ENCODE results near the gene CHST1.

CHST1 gene

GRCh38 chr11:45672593-45672992, 7.2 kb upstream of the CHST1 start:
- Histone ChIP-seq H3K9ac (ENCODE audit: low read length) (no peak overlapping the region), H3K36me3 (ENCODE audit: insufficient read depth, low read length) (no peaks in the 10 kb centered on the region), H3K4me1 (ENCODE audit: insufficient read depth, low read length) (no peaks in the 10 kb centered on the region), H3K27ac (ENCODE audit: low read depth, low read length) (no peak overlapping the region), H3K9me3 (ENCODE audit: low read length) (no peaks in the 10 kb centered on the region), H3K4me3 (ENCODE audit: low read depth in 1 of 2, low read length in 2 of 2) (no peak overlapping the region), H3K27me3 (ENCODE audit: control insufficient read depth in 1 of 2, insufficient read depth in 2 of 2, low read length in 2 of 2) (no peaks in the 10 kb centered on the region)

DNA sequence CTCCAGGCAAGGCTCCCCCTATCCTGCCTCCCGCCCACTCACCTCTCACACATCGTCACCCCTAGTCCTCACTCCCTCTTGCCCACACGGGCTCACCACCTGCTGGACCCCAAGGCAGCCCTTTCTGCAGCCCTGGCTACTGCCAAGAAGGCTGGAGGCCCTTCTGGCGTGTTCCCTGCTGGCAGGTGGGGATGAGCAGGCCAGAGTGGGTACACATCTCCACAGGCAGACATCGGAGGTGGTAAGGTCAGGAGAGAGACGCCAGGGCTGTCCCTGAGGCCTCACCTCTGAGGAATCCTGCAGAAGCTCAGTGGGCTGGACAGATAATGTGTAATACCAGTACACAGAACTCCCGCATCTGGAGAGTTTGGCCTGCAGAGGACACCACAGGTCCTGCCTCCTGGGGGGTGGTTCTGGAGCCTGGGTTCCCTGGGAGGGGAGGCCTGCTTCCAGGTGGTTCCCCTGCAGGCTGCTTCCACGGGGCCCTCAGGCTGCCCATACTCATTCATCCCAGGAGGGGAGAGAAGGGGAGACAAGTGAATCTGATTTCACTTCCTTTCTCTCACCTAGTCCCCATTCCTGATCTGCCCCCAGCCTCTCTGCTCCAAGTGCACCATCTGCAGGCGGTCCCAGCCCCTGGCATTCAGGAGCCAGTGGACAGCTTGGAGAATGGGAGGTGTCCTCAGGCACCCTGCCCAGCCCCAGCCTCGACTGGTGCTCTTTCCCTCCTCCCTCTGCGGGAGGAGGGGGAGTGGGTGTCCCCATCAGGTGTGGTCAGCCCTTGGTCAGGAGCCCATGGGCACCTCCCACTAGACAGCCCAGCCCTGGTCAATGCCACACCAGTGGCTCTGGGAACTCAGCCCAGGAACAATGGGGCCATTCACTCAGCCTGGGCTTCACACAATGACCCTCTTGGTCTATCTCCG, 6.1 kb upstream of the CHST1 start:
- Histone ChIP-seq H3K27ac (ENCODE audit: low read depth, low read length) (no peak overlapping the region), H3K27me3 (ENCODE audit: control insufficient read depth in 1 of 2, insufficient read depth in 2 of 2, low read length in 2 of 2) (no peaks in the 10 kb centered on the region), H3K36me3 (ENCODE audit: insufficient read depth, low read length) (no peaks in the 10 kb centered on the region), H3K4me1 (ENCODE audit: insufficient read depth, low read length) (no peaks in the 10 kb centered on the region), H3K4me3 (ENCODE audit: low read depth in 1 of 2, low read length in 2 of 2) (no peak overlapping the region), H3K9me3 (ENCODE audit: low read length) (no peaks in the 10 kb centered on the region), H3K9ac (ENCODE audit: low read length) (no peak overlapping the region)

- H3K9me3 ChIP-seq (ENCODE audit: low read length) = no peaks in the 10 kb centered on the region
- H3K9ac ChIP-seq (ENCODE audit: low read length) = no peak overlapping the region
- no peaks in the 10 kb centered on the region for H3K27me3 ChIP-seq (ENCODE audit: control insufficient read depth in 1 of 2, insufficient read depth in 2 of 2, low read length in 2 of 2)
- no peaks in the 10 kb centered on the region for H3K4me1 ChIP-seq (ENCODE audit: insufficient read depth, low read length)
- H3K27ac ChIP-seq (ENCODE audit: low read depth, low read length) = no peak overlapping the region
- no peaks in the 10 kb centered on the region for H3K36me3 ChIP-seq (ENCODE audit: insufficient read depth, low read length)
- H3K4me3 ChIP-seq (ENCODE audit: low read depth in 1 of 2, low read length in 2 of 2) = no peak overlapping the region
Observed at GRCh38 chr11:45670386-45671135, 5.1 kb upstream of the CHST1 start.

DNA sequence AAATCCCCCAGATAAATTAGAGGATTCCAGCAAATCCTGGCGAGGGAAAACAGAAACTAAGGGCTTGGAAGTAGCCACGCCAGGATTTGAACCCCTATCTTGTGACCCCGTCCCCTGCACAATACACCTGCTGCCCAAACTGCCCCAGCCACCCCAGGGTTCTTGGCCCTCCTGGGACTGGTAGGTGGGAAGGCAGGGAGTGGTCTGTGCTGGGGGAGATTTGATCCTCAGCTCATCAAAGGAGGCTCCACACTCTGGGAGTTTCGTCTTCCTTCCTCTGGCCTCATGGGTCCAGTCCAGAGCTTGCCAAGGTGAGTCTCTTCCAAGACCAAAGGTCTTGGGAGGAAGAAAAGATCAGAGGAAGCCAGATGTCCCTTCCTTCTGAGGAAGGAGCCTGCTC, 4.5 kb upstream of the CHST1 start:
- Histone ChIP-seq H3K36me3 (ENCODE audit: insufficient read depth, low read length) (no peaks in the 10 kb centered on the region), H3K27ac (ENCODE audit: low read depth, low read length) (no peak overlapping the region), H3K9me3 (ENCODE audit: low read length) (no peaks in the 10 kb centered on the region), H3K4me1 (ENCODE audit: insufficient read depth, low read length) (no peaks in the 10 kb centered on the region), H3K9ac (ENCODE audit: low read length) (no peak overlapping the region), H3K4me3 (ENCODE audit: low read depth in 1 of 2, low read length in 2 of 2) (no peak overlapping the region), H3K27me3 (ENCODE audit: control insufficient read depth in 1 of 2, insufficient read depth in 2 of 2, low read length in 2 of 2) (no peaks in the 10 kb centered on the region)

DNA sequence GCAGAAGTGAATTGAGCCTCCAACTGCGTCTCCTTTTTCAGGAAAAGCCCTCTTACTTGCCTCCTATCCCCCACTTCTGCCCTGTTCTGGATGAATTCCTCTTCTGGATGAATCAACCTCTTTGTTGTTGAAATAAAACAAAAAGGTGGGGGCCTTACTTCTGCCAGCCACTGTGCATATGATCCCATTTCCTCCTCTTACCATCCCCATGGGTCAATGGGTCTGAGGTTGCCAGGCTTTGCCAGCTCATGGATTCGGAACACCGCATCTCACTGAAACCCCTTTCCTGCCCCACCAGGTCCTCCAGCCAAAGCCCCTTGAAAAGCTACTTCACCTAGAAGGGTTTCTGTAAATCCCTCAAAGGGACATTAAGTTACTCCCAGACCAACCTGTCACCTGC, 3.7 kb upstream of the CHST1 start:
- Histone ChIP-seq H3K27me3 (ENCODE audit: control insufficient read depth in 1 of 2, insufficient read depth in 2 of 2, low read length in 2 of 2) (peaks cover 0 to 6% of the 10 kb centered on the region in 2 donors), H3K4me1 (ENCODE audit: insufficient read depth, low read length) (peaks cover 4% of the 10 kb centered on the region), H3K9ac (ENCODE audit: low read length) (no peak overlapping the region), H3K36me3 (ENCODE audit: insufficient read depth, low read length) (no peaks in the 10 kb centered on the region), H3K9me3 (ENCODE audit: low read length) (no peaks in the 10 kb centered on the region), H3K4me3 (ENCODE audit: low read depth in 1 of 2, low read length in 2 of 2) (no peak overlapping the region), H3K27ac (ENCODE audit: low read depth, low read length) (no peak overlapping the region)

- Histone ChIP-seq H3K9ac (ENCODE audit: low read length) (no peak overlapping the region), H3K27ac (ENCODE audit: low read depth, low read length) (no peak overlapping the region), H3K9me3 (ENCODE audit: low read length) (no peaks in the 10 kb centered on the region), H3K27me3 (ENCODE audit: control insufficient read depth in 1 of 2, insufficient read depth in 2 of 2, low read length in 2 of 2) (peaks cover 0 to 16% of the 10 kb centered on the region in 2 donors), H3K4me1 (ENCODE audit: insufficient read depth, low read length) (peaks cover 7% of the 10 kb centered on the region), H3K4me3 (ENCODE audit: low read depth in 1 of 2, low read length in 2 of 2) (no peak overlapping the region), H3K36me3 (ENCODE audit: insufficient read depth, low read length) (no peaks in the 10 kb centered on the region)
Observed at GRCh38 chr11:45667929-45668680, 2.7 kb upstream of the CHST1 start.

- Histone ChIP-seq H3K27me3 (ENCODE audit: control insufficient read depth in 1 of 2, insufficient read depth in 2 of 2, low read length in 2 of 2) (peaks cover 10 to 28% of the 10 kb centered on the region in 2 donors), H3K9me3 (ENCODE audit: low read length) (no peaks in the 10 kb centered on the region), H3K4me1 (ENCODE audit: insufficient read depth, low read length) (peaks cover 7% of the 10 kb centered on the region), H3K9ac (ENCODE audit: low read length) (no peak overlapping the region), H3K27ac (ENCODE audit: low read depth, low read length) (no peak overlapping the region), H3K36me3 (ENCODE audit: insufficient read depth, low read length) (no peaks in the 10 kb centered on the region), H3K4me3 (ENCODE audit: low read depth in 1 of 2, low read length in 2 of 2) (no peak overlapping the region)
Observed at GRCh38 chr11:45666648-45667642, 1.5 kb upstream of the CHST1 start.

DNA sequence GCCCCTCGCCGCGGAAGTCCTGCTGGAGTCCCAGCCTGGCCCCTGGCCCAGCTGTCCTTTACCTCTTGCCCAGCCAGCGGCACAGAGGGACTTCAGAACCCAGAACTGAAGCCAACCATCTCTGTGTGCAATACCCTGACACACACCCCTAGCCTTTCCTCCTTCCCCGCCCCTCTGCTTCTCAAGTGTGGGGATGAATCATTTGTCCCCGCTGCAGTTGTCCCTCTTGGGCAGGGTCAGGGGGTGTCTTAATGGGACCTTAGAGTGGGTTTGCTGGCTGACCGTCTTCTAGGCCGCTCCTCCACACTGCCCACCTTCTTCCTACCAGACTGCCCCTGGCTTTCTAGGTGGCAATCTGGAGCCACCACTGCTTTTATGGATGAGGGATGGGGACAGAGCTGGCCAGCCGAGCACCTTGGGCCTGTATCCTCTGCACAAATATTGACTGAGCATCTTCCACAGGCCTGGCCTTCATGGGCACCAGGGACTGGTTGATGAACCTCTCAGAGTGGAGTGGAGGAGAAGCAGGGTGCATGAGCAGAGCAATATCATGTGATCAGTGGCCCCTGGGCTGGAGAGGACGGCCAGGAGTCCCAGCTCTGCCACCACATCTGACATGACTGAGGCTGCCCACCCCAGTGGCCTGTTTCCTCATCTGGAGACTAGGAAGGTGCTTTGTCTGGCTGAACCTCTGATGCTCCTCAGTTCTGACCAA, 668 bp upstream of the CHST1 start:
- peaks cover 7% of the 10 kb centered on the region for H3K4me1 ChIP-seq (ENCODE audit: insufficient read depth, low read length)
- no peak overlapping the region for H3K9ac ChIP-seq (ENCODE audit: low read length)

DNA sequence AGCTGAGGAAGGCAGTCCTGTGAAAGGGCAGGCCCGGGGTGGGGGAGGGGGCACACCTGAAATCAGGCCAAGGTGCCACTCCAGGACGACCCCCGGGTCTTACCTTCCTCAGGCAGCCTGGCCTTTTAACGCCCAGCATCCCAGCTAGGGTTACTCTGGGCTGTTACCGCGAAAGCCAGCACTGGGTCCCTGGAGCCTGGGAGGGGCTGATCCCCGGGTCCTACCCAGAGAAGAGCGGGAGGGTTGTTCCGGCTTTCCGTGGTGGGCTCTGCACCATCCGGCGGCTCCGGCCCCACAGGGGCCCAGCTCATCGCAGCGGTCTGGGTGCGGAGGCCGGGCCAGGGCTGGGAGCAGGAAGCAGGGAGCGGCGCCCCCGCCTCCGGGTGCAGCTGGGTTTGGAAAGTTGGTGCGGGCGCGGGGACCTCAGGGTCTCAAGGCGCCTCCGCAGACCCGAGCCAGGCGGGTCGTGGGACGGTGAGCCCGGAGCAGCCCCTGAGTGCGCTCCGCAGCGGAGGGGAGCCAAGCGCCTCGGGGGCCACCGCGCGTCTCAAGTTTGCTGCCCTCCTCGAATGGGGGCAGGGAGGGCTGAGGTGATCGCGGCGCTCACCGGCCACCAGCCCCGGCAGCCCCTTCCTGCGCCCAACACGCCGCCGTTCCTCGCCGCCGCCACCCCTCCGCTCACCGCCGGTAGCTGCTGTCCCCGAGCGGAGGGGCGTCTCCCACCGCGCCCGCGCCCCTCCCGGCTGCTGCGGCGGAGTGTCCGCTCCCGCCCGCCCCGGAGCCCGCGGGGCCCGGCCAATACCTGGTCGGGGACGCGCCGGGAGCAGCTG, 831 bp downstream of the CHST1 start:
- Histone ChIP-seq H3K27ac (ENCODE audit: low read depth, low read length) (no peak overlapping the region), H3K9ac (ENCODE audit: low read length) (no peak overlapping the region), H3K9me3 (ENCODE audit: low read length) (no peaks in the 10 kb centered on the region), H3K4me1 (ENCODE audit: insufficient read depth, low read length) (peaks cover 7% of the 10 kb centered on the region), H3K4me3 (ENCODE audit: low read depth in 1 of 2, low read length in 2 of 2) (peak overlapping the region; percentile 37 to 54), H3K36me3 (ENCODE audit: insufficient read depth, low read length) (no peaks in the 10 kb centered on the region), H3K27me3 (ENCODE audit: control insufficient read depth in 1 of 2, insufficient read depth in 2 of 2, low read length in 2 of 2) (peaks cover 29 to 52% of the 10 kb centered on the region in 2 donors)

More for the DNA sequence above, 668 bp upstream of the CHST1 start:
- Histone ChIP-seq H3K36me3 (ENCODE audit: insufficient read depth, low read length) (no peaks in the 10 kb centered on the region), H3K27me3 (ENCODE audit: control insufficient read depth in 1 of 2, insufficient read depth in 2 of 2, low read length in 2 of 2) (peaks cover 16 to 37% of the 10 kb centered on the region in 2 donors), H3K27ac (ENCODE audit: low read depth, low read length) (no peak overlapping the region), H3K9me3 (ENCODE audit: low read length) (no peaks in the 10 kb centered on the region), H3K4me3 (ENCODE audit: low read depth in 1 of 2, low read length in 2 of 2) (no peak overlapping the region)

Measured in muscle layer of colon (tissue), 2 donors.